K562 (cell line): ENCODE data around the gene RBKS.

Experiments
- BDP1 ChIP-seq: IDR thresholded peaks from 3 replicates; pipeline ENCODE4 v1.6.1; 2011; ENCODE audit not compliant: insufficient read length, insufficient read depth
- EP300 ChIP-seq: IDR thresholded peaks from 2 replicates; pipeline ENCODE4 v1.6.1; 2012; ENCODE audit warnings: low read length, improper control_type of control experiment
- JUN ChIP-seq, 2 experiments: sonication (generic) in 1 of 2; formaldehyde crosslinking in 1 of 2; IDR thresholded peaks; 2 replicates each; pipeline versions ENCODE4 v1.6.1 to v1.8.0; 2012 to 2022; ENCODE audit warnings: borderline replicate concordance in 2 of 2, mild to moderate bottlenecking in 2 of 2, improper control_type of control experiment in 1 of 2, low read depth in 1 of 2, low read length in 1 of 2, missing genetic modification reagents in 1 of 2
- NFRKB ChIP-seq: fragments of 450-650 bp; IDR thresholded peaks from 2 replicates; pipeline ENCODE4 v1.6.1; 2016; ENCODE audit warnings: low read depth
- NFYB ChIP-seq: IDR thresholded peaks from 2 replicates; pipeline ENCODE4 v1.6.1; 2011; ENCODE audit warnings: mild to moderate bottlenecking, moderate library complexity; ENCODE audit not compliant: insufficient read length; ENCODE audit errors: extremely low read depth
- ZNF217 ChIP-seq: sonication (generic); formaldehyde crosslinking; IDR thresholded peaks from 2 replicates; pipeline ENCODE4 v1.8.0; 2022; ENCODE audit warnings: mild to moderate bottlenecking, missing genetic modification reagents
- TF ChIP-seq, protein P1 (sequence below), 3 experiments: IDR thresholded peaks in 2 of 3; conservative IDR thresholded peaks in 1 of 3; 2 replicates each; pipeline ENCODE4 v1.5.1; 2011 to 2012; ENCODE audit warnings: low read length in 3 of 3, mild to moderate bottlenecking in 3 of 3, control low read depth in 2 of 3, improper control_type of control experiment in 1 of 3, inconsistent platforms in 1 of 3, low read depth in 1 of 3, mixed read lengths in 1 of 3, moderate library complexity in 1 of 3; ENCODE audit not compliant: insufficient read depth in 2 of 3

DNA sequence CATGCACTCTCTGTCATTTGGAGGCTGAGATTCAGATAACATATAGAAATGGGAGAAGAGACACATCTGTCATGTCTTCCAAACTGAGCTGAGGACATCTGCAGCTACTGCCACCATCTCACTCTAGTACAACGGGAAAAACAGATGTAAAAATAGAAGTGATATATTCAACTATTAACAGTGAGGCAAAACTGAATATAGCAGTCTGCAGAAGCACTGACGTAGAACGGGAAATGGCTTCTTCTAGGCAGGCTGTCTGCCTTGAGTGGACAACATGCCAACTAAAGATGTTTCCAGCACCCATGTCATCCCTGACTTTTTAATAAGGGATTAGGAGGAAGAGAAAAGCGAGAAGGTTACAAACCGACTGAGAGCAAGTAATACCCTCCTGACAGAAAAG, 67.1 kb downstream of the RBKS start:
- TF ChIP-seq, protein P1, sequence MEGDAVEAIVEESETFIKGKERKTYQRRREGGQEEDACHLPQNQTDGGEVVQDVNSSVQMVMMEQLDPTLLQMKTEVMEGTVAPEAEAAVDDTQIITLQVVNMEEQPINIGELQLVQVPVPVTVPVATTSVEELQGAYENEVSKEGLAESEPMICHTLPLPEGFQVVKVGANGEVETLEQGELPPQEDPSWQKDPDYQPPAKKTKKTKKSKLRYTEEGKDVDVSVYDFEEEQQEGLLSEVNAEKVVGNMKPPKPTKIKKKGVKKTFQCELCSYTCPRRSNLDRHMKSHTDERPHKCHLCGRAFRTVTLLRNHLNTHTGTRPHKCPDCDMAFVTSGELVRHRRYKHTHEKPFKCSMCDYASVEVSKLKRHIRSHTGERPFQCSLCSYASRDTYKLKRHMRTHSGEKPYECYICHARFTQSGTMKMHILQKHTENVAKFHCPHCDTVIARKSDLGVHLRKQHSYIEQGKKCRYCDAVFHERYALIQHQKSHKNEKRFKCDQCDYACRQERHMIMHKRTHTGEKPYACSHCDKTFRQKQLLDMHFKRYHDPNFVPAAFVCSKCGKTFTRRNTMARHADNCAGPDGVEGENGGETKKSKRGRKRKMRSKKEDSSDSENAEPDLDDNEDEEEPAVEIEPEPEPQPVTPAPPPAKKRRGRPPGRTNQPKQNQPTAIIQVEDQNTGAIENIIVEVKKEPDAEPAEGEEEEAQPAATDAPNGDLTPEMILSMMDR (IDR thresholded peaks at IDR 0.05 in 2 of 3, conservative IDR thresholded peaks at IDR 0.05 in 1 of 3; ENCODE audit: insufficient read depth in 2 of 3, low read depth in 1 of 3, low read length in 3 of 3) = no peak
- TF ChIP-seq BDP1 (no peak), JUN (IDR thresholded peaks at IDR 0.05; ENCODE audit: borderline replicate concordance, low read depth, low read length) (no peak), JUN (CRISPR knock-in tag; IDR thresholded peaks at IDR 0.05; ENCODE audit: borderline replicate concordance) (no peak), ZNF217 (CRISPR knock-in tag) (no peak), NFRKB (no peak), EP300 (no peak), NFYB (no peak)
